ENCODE results near the gene GGA1. TPM values are rescaled to one million over a fixed set of nuclear protein-coding genes. Genes with fewer than 3 reads are reported as not detected.
A peak's percentile ranks its signal among the peaks of the same experiment; 100 is the strongest.

GGA1 gene
- total RNA-seq, 1 experiment from 2014 or later = 99.2 TPM

DNA sequence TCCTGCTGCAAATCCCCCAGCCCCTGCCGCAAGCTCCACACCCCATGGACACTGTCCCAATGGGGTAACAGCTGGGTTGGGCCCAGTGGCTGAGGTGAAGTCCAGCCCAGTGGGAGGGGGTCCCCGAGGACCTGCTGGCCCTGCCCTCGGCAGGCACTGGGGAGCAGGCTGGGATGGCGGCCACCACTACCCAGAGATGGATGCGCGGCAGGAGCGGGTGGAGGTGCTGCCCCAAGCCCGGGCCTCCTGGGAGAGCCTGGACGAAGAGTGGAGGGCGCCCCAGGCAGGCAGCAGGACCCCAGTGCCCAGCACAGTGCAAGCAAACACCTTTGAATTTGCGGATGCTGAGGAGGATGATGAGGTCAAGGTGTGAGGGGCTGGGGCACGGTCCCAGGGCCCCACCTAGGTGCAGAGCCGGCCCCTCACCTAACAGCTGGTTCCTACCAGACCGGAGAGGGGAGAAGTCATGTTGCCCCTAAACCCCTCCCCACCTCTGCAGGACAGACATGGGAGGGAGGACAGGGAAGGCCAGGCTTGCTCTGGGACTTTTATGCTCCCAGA is 40.1 kb upstream of the GGA1 start:
- DNase-seq = no peak
- Histone ChIP-seq H3K4me3 (no peak overlapping the region), H3K36me3 (ENCODE audit: low read depth) (peaks cover 13% of the 10 kb centered on the region; the same call in 1 of the 2 replicates), H3F3A (ENCODE audit: insufficient read depth, low read depth) (peaks cover 79% of the 10 kb centered on the region), H3K27ac (peak overlapping the region; percentile 73), H3K4me1 (replicated peaks; ENCODE audit: insufficient read depth) (peaks cover 77% of the 10 kb centered on the region), H3K4me2 (peak overlapping the region; percentile 50), H3K9me2 (ENCODE audit: insufficient read depth) (no peaks in the 10 kb centered on the region), H4K20me1 (ENCODE audit: insufficient read depth) (peaks cover 49% of the 10 kb centered on the region), H3K9me3 (ENCODE audit: insufficient read depth, low read depth) (no peaks in the 10 kb centered on the region), H2AFZ (no peak overlapping the region), H3K27me3 (ENCODE audit: insufficient read depth, low read depth) (no peaks in the 10 kb centered on the region), H3K79me2 (ENCODE audit: low read depth) (peaks cover 39% of the 10 kb centered on the region)
- POLR2A ChIA-PET (ENCODE audit: unreplicated experiment) = interaction anchor here (0.6 to 0.8 kb wide), 4 partner anchors 14 to 793 kb away, joined by 3 to 4 read pairs (median 3); partner anchors contain the start of gene IFT27
- TF ChIP-seq EZH2 (IDR thresholded peaks at IDR 0.05; ENCODE audit: low read depth) = no peak
- TF ChIP-seq, protein P1, sequence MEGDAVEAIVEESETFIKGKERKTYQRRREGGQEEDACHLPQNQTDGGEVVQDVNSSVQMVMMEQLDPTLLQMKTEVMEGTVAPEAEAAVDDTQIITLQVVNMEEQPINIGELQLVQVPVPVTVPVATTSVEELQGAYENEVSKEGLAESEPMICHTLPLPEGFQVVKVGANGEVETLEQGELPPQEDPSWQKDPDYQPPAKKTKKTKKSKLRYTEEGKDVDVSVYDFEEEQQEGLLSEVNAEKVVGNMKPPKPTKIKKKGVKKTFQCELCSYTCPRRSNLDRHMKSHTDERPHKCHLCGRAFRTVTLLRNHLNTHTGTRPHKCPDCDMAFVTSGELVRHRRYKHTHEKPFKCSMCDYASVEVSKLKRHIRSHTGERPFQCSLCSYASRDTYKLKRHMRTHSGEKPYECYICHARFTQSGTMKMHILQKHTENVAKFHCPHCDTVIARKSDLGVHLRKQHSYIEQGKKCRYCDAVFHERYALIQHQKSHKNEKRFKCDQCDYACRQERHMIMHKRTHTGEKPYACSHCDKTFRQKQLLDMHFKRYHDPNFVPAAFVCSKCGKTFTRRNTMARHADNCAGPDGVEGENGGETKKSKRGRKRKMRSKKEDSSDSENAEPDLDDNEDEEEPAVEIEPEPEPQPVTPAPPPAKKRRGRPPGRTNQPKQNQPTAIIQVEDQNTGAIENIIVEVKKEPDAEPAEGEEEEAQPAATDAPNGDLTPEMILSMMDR (conservative IDR thresholded peaks at IDR 0.05) = no peak
- CTCF ChIA-PET = interaction anchor here (1.0 to 4.9 kb wide), 4 partner anchors 23 to 60 kb away, joined by 4 to 31 read pairs (median 10); no protein-coding TSS in a partner anchor
- intact Hi-C loops (cut with micrococcal nuclease; ENCODE audit: unreplicated experiment) = loop anchor here (5.0 kb wide), 2 partner anchors 111 to 251 kb away; no protein-coding TSS in a partner anchor
- no TSS peak for BruUV-seq (replicated peaks)

DNA sequence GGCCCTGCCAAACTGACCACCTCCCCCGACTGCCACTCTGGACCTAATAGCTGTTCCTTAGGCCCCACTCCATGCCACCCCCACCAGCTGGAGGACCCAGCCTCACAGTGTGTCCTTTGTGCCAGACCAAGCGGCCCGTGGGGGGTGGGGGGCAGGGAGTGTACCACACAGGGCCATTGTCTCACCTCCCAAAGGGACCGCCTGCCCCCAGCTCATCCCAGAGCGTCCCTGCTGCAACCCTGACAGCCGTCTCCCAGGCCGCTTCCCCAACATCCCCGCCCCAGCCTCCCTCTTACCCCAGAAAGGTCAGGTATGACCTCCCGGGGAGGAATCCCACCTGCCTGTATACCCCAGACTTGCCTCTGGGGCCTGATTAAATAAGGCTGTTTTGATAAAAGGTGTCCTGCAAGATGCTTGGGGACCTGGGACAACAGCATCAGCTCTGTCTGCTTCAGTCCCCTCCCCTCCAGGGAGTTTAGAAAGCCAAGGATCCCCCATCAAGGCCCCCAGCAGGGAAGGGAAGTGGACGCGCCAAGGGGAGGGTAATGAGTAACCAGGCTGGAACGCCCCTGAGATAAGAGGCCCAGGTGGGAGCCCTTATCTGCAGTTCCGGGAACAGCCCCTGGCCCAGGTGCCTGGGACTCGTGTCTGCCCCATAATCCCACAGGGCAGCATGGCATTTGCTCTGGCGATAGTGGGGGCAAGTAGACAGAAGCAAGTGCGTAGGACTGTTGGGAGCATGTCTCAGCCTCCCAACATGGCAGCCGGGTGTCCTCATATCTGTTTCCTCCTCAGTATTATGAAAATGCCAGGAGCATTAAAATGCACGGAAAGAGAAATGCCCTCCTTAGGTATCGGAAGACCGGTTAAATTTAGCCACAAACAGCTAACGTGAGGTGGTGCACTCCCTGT is 39.4 kb upstream of the GGA1 start:
- TF ChIP-seq, protein P1 (conservative IDR thresholded peaks at IDR 0.05) = no peak
- no peak for TF ChIP-seq EZH2 (IDR thresholded peaks at IDR 0.05; ENCODE audit: low read depth)
- intact Hi-C loops (cut with micrococcal nuclease; ENCODE audit: unreplicated experiment) = loop anchor here (5.0 kb wide), 2 partner anchors 112 to 252 kb away; no protein-coding TSS in a partner anchor
- peaks cover 41% of the 10 kb centered on the region for H4K20me1 ChIP-seq (ENCODE audit: insufficient read depth)
- H3K9me3 ChIP-seq (ENCODE audit: insufficient read depth, low read depth) = no peaks in the 10 kb centered on the region
- H3K79me2 ChIP-seq (ENCODE audit: low read depth) = peaks cover 32% of the 10 kb centered on the region
- no TSS peak for BruUV-seq (replicated peaks)
- H3K4me1 ChIP-seq (replicated peaks; ENCODE audit: insufficient read depth) = peaks cover 70% of the 10 kb centered on the region
- no peaks in the 10 kb centered on the region for H3K27me3 ChIP-seq (ENCODE audit: insufficient read depth, low read depth)
- no peak overlapping the region for H2AFZ ChIP-seq
- H3K4me2 ChIP-seq = peak overlapping the region; percentile 50
- peak overlapping the region; percentile 73 for H3K27ac ChIP-seq
- H3F3A ChIP-seq (ENCODE audit: insufficient read depth, low read depth) = peaks cover 72% of the 10 kb centered on the region
- DNase-seq = peak; percentile 65 to 81
- no peaks in the 10 kb centered on the region for H3K9me2 ChIP-seq (ENCODE audit: insufficient read depth)
- peak overlapping the region; percentile 1; the same call in 1 of the 2 replicates for H3K4me3 ChIP-seq
- ChIA-PET POLR2A (ENCODE audit: unreplicated experiment) (interaction anchor here (0.6 to 0.8 kb wide), 4 partner anchors 13 to 27 kb away, joined by 3 to 4 read pairs (median 4); no protein-coding TSS in a partner anchor), CTCF (interaction anchor here (1.0 to 4.9 kb wide), 5 partner anchors 8 to 61 kb away, joined by 3 to 31 read pairs (median 5); no protein-coding TSS in a partner anchor)
- peaks cover 10% of the 10 kb centered on the region; the same call in 1 of the 2 replicates for H3K36me3 ChIP-seq (ENCODE audit: low read depth)

Measured in PC-9 (cell line).